H9 (cell line): ENCODE results near the gene PRODH2. TPM values are rescaled to one million over a fixed set of nuclear protein-coding genes. Genes with fewer than 3 reads are reported as not detected.

Source experiments
- DNase-seq: peaks from one replicate; pipeline ENCODE4 v3.0.0-alpha.2; 2017
- H2AFZ ChIP-seq: one replicate; pipeline ENCODE4 v1.6.1; 2013; ENCODE audit warnings: mild to moderate bottlenecking, low read length, control low read depth, moderate library complexity
- H2AK5ac ChIP-seq: 2 replicates; pipeline ENCODE4 v1.6.1; 2013; ENCODE audit warnings: low read length, control low read depth, mixed read lengths; ENCODE audit not compliant: insufficient read length
- H2BK120ac ChIP-seq: one replicate; pipeline ENCODE4 v1.6.1; 2013; ENCODE audit warnings: low read depth, mild to moderate bottlenecking, low read length, control low read depth, inconsistent platforms; ENCODE audit not compliant: poor library complexity, severe bottlenecking
- H2BK12ac ChIP-seq: 2 replicates; pipeline ENCODE4 v1.6.1; 2013; ENCODE audit warnings: low read length, control low read depth, mixed read lengths, low read depth; ENCODE audit not compliant: insufficient read length
- H2BK15ac ChIP-seq: 2 replicates; pipeline ENCODE4 v1.6.1; 2013; ENCODE audit warnings: low read depth, low read length, control low read depth
- H2BK20ac ChIP-seq: one replicate; pipeline ENCODE4 v1.6.1; 2013; ENCODE audit warnings: low read depth, mild to moderate bottlenecking, low read length, control low read depth, inconsistent platforms; ENCODE audit not compliant: poor library complexity, severe bottlenecking
- H2BK5ac ChIP-seq: 2 replicates; pipeline ENCODE4 v1.6.1; 2013; ENCODE audit warnings: low read length, control low read depth, mixed read lengths; ENCODE audit not compliant: insufficient read length
- H3K14ac ChIP-seq: 2 replicates; pipeline ENCODE4 v1.6.1; 2013; ENCODE audit warnings: low read length, control low read depth; ENCODE audit not compliant: insufficient read depth
- H3K18ac ChIP-seq: 2 replicates; pipeline ENCODE4 v1.6.1; 2013; ENCODE audit warnings: low read depth, mild to moderate bottlenecking, mixed read lengths, low read length, control low read depth; ENCODE audit not compliant: insufficient read length
- H3K23ac ChIP-seq: 2 replicates; pipeline ENCODE4 v1.6.1; 2013; ENCODE audit warnings: low read length, control low read depth, mixed read lengths, low read depth; ENCODE audit not compliant: insufficient read length
- H3K23me2 ChIP-seq: 2 replicates; pipeline ENCODE4 v1.6.1; 2013; ENCODE audit warnings: low read depth, mild to moderate bottlenecking, mixed read lengths, low read length, control low read depth; ENCODE audit not compliant: insufficient read length, poor library complexity, severe bottlenecking
- H3K27ac ChIP-seq: 2 replicates; pipeline ENCODE4 v1.5.1; 2013; ENCODE audit warnings: low read length, control low read depth, mixed read lengths, low read depth; ENCODE audit not compliant: insufficient read length
- H3K27me3 ChIP-seq: 2 replicates; pipeline ENCODE4 v1.6.1; 2013; ENCODE audit warnings: low read length, control low read depth, inconsistent platforms; ENCODE audit not compliant: insufficient read depth
- H3K4ac ChIP-seq: 2 replicates; pipeline ENCODE4 v1.6.1; 2013; ENCODE audit warnings: low read depth, mild to moderate bottlenecking, control low read depth, inconsistent platforms, low read length, moderate library complexity
- H3K4me1 ChIP-seq: 2 replicates; pipeline ENCODE4 v1.6.1; 2013; ENCODE audit warnings: low read length, control low read depth, inconsistent platforms; ENCODE audit not compliant: insufficient read depth
- H3K4me2 ChIP-seq: 2 replicates; pipeline ENCODE4 v1.6.1; 2013; ENCODE audit warnings: low read length, control low read depth, mixed read lengths; ENCODE audit not compliant: insufficient read length, insufficient read depth
- H3K56ac ChIP-seq: 2 replicates; pipeline ENCODE4 v1.6.1; 2013; ENCODE audit warnings: low read depth, mild to moderate bottlenecking, mixed read lengths, low read length, control low read depth; ENCODE audit not compliant: insufficient read length
- H3K79me1 ChIP-seq: 2 replicates; pipeline ENCODE4 v1.6.1; 2013; ENCODE audit warnings: low read depth, mild to moderate bottlenecking, moderate library complexity, low read length, control low read depth, inconsistent platforms; ENCODE audit not compliant: insufficient read depth, poor library complexity, severe bottlenecking
- H3K79me2 ChIP-seq: 2 replicates; pipeline ENCODE4 v1.6.1; 2013; ENCODE audit warnings: low read length, control low read depth, inconsistent platforms; ENCODE audit not compliant: insufficient read depth
- H3K9ac ChIP-seq: 2 replicates; pipeline ENCODE4 v1.6.1; 2013; ENCODE audit warnings: low read length, control low read depth, mixed read lengths; ENCODE audit not compliant: insufficient read length; ENCODE audit errors: extremely low read depth
- H3K9me3 ChIP-seq: one replicate; pipeline ENCODE4 v1.6.1; 2013; ENCODE audit warnings: low read depth, low read length, inconsistent platforms; ENCODE audit not compliant: control insufficient read depth
- H3T11ph ChIP-seq: one replicate; pipeline ENCODE4 v1.6.1; 2013; ENCODE audit warnings: mild to moderate bottlenecking, low read length, control low read depth, inconsistent platforms
- H4K20me1 ChIP-seq: one replicate; pipeline ENCODE4 v1.6.1; 2013; ENCODE audit not compliant: control insufficient read depth, insufficient read length, insufficient read depth
- H4K5ac ChIP-seq: 2 replicates; pipeline ENCODE4 v1.6.1; 2013; ENCODE audit warnings: low read depth, mild to moderate bottlenecking, mixed read lengths, low read length, control low read depth; ENCODE audit not compliant: insufficient read length
- H4K8ac ChIP-seq: replicated peaks from 2 replicates; pipeline ENCODE4 v1.6.1; 2013; ENCODE audit warnings: low read length, control low read depth, mixed read lengths, low read depth; ENCODE audit not compliant: insufficient read length
- H4K91ac ChIP-seq: 2 replicates; pipeline ENCODE4 v1.6.1; 2013; ENCODE audit warnings: low read depth, mild to moderate bottlenecking, moderate library complexity, mixed read lengths, low read length, control low read depth; ENCODE audit not compliant: insufficient read length
- H3K27ac Mint-ChIP-seq, 3 experiments: 2 replicates in 2 of 3; 3 replicates in 1 of 3; pipeline ENCODE4 v1.8.0; 2020 to 2021; ENCODE audit warnings: mixed read lengths in 3 of 3, mild to moderate bottlenecking in 1 of 3, moderate library complexity in 1 of 3
- H3K27me3 Mint-ChIP-seq: 2 replicates; pipeline ENCODE4 v1.8.0; 2021; ENCODE audit warnings: low read depth, mild to moderate bottlenecking, moderate library complexity, mixed read lengths
- H3K36me3 Mint-ChIP-seq, 3 experiments: 2 replicates in 2 of 3; 3 replicates in 1 of 3; pipeline ENCODE4 v1.8.0; 2020 to 2021; ENCODE audit warnings: low read depth in 3 of 3, mixed read lengths in 3 of 3; ENCODE audit not compliant: insufficient read depth in 1 of 3
- H3K4me1 Mint-ChIP-seq, 2 experiments: 2 replicates each; pipeline ENCODE4 v1.8.0; 2020; ENCODE audit warnings: mixed read lengths in 2 of 2
- H3K4me3 Mint-ChIP-seq, 2 experiments: 2 replicates in 1 of 2; 3 replicates in 1 of 2; pipeline ENCODE4 v1.8.0; 2020 to 2021; ENCODE audit warnings: mild to moderate bottlenecking in 2 of 2, mixed read lengths in 2 of 2, moderate library complexity in 1 of 2
- H3K9me3 Mint-ChIP-seq, 2 experiments: 2 replicates in 1 of 2; 3 replicates in 1 of 2; pipeline ENCODE4 v1.8.0; 2020; ENCODE audit warnings: mild to moderate bottlenecking in 2 of 2, mixed read lengths in 2 of 2, moderate library complexity in 1 of 2
- WGBS: extraction: QIAGEN DNeasy Blood & Tissue Kit; methylation state at CpG from one replicate; pipeline ENCODE4 v1.1.7; 2013; ENCODE audit warnings: missing lambda C conversion rate, low lambda C conversion rate, mixed read lengths; ENCODE audit not compliant: insufficient read length; ENCODE audit errors: extremely low coverage; 5-methylcytosine and 5-hydroxymethylcytosine counted together
- total RNA-seq: library from RNA; stranded (reverse); gene quantifications from 2 replicates; pipeline ENCODE4 v1.2.1, GENCODE V29; 2021
- TF ChIP-seq, protein P1 (sequence below): fragments of 200-600 bp; sonication (generic); conservative IDR thresholded peaks from 3 replicates; pipeline ENCODE4 v1.8.0; 2021; ENCODE audit warnings: antibody characterized with exemption, mild to moderate bottlenecking

Gene PRODH2
- total RNA-seq, 1 experiment from 2014 or later = not detected

DNA sequence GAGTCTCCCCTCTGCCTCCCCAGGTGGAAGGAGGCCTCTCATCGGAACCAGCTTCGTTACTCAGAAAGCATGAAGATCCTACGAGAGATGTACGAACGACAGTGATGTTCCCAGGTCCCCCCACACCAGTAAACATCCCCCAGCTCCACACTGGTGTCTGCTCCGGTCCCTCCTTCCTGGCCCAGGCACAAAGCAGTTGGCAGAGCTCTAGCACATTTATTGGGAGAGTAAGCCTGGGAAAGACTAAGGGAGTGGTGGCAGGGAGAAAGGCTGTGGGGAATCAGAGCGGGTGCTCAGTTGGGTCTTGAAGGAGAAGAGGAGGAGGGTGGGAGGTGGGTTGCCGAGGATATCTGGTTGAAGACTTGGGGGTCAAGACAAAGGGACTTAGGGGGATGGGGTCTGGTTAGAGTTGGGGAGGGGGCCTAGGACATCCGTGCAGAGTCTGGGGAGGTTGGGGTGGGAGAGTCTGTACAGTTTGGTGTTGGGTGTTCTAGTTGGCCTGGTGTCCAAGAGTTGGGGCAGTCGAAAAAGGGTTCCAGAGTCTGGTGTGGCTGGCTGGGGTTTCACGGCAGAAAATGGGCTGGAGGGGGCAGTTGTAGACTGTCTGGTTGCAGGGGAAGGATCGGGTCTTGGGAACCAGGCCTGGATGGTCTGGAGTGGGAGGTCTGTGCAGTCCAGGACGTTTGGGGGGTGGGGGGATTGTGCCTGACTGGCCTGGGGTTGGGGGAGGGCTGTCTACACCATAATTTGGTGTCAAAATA, 58.1 kb downstream of the PRODH2 start:
- no peak overlapping the region for H3K4me2 ChIP-seq
- WGBS = no CpG with 5 or more reads among the region's 13 CpGs
- H3K4me3 Mint-ChIP-seq = peak overlapping the region; percentile 55 to 72

More for the DNA sequence above, 58.1 kb downstream of the PRODH2 start:
- no peak overlapping the region for H3K4ac ChIP-seq
- peak; percentile 21 for DNase-seq
- no peak overlapping the region for H2BK120ac ChIP-seq
- H3K23ac ChIP-seq = no peak overlapping the region
- no peak overlapping the region for H4K5ac ChIP-seq
- H2BK5ac ChIP-seq = no peak overlapping the region
- no peak overlapping the region for H3T11ph ChIP-seq
- H3K27ac ChIP-seq = no peak overlapping the region
- no peaks in the 10 kb centered on the region for H3K9me3 ChIP-seq
- no peak overlapping the region for H2BK15ac ChIP-seq
- H3K18ac ChIP-seq = no peak overlapping the region
- no peak overlapping the region for H4K91ac ChIP-seq
- TF ChIP-seq, protein P1, sequence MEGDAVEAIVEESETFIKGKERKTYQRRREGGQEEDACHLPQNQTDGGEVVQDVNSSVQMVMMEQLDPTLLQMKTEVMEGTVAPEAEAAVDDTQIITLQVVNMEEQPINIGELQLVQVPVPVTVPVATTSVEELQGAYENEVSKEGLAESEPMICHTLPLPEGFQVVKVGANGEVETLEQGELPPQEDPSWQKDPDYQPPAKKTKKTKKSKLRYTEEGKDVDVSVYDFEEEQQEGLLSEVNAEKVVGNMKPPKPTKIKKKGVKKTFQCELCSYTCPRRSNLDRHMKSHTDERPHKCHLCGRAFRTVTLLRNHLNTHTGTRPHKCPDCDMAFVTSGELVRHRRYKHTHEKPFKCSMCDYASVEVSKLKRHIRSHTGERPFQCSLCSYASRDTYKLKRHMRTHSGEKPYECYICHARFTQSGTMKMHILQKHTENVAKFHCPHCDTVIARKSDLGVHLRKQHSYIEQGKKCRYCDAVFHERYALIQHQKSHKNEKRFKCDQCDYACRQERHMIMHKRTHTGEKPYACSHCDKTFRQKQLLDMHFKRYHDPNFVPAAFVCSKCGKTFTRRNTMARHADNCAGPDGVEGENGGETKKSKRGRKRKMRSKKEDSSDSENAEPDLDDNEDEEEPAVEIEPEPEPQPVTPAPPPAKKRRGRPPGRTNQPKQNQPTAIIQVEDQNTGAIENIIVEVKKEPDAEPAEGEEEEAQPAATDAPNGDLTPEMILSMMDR = no peak
- H2BK12ac ChIP-seq = no peak overlapping the region
- H2AK5ac ChIP-seq = no peak overlapping the region
- H4K20me1 ChIP-seq = no peaks in the 10 kb centered on the region
- no peaks in the 10 kb centered on the region for H3K79me2 ChIP-seq
- H3K23me2 ChIP-seq = peaks cover 15% of the 10 kb centered on the region
- no peaks in the 10 kb centered on the region for H3K79me1 ChIP-seq
- no peak overlapping the region for H2BK20ac ChIP-seq
- Mint-ChIP-seq H3K27me3 (peaks cover 7% of the 10 kb centered on the region), H3K4me1 (peaks cover 12 to 22% of the 10 kb centered on the region in 2 experiments), H3K36me3 (peaks cover 0 to 5% (median 3%) of the 10 kb centered on the region in 3 experiments; a peak in 3 of 7 replicates), H3K27ac (no peak overlapping the region), H3K9me3 (no peaks in the 10 kb centered on the region)
- no peak overlapping the region for H3K14ac ChIP-seq
- H2AFZ ChIP-seq = no peak overlapping the region
- no peak overlapping the region for H3K56ac ChIP-seq
- H4K8ac ChIP-seq = no peak overlapping the region
- H3K27me3 ChIP-seq = no peaks in the 10 kb centered on the region
- no peak overlapping the region for H3K9ac ChIP-seq
- H3K4me1 ChIP-seq = no peaks in the 10 kb centered on the region
